Endothelial cell (in vitro differentiated cells): Measurements from ENCODE around the gene POU2F2. TPM values are rescaled to one million over a fixed set of nuclear protein-coding genes. Genes with fewer than 3 reads are reported as not detected.

Experiments used
- DNase-seq: peaks from one replicate; pipeline ENCODE4 v3.0.0; 2021; ENCODE audit warnings: low spot score
- H3K27ac Mint-ChIP-seq: one replicate; pipeline ENCODE4 v1.8.0; 2021; ENCODE audit warnings: mixed read lengths, inconsistent platforms; ENCODE audit not compliant: unreplicated experiment
- H3K27me3 Mint-ChIP-seq: one replicate; pipeline ENCODE4 v1.8.0; 2021; ENCODE audit warnings: mild to moderate bottlenecking, moderate library complexity, mixed read lengths, inconsistent platforms; ENCODE audit not compliant: unreplicated experiment
- H3K36me3 Mint-ChIP-seq: one replicate; pipeline ENCODE4 v1.8.0; 2021; ENCODE audit warnings: mild to moderate bottlenecking, low read depth, mixed read lengths, inconsistent platforms; ENCODE audit not compliant: unreplicated experiment
- H3K4me1 Mint-ChIP-seq: one replicate; pipeline ENCODE4 v1.8.0; 2021; ENCODE audit warnings: mild to moderate bottlenecking, mixed read lengths, inconsistent platforms; ENCODE audit not compliant: unreplicated experiment
- H3K4me3 Mint-ChIP-seq: one replicate; pipeline ENCODE4 v1.8.0; 2021; ENCODE audit warnings: mild to moderate bottlenecking, mixed read lengths, inconsistent platforms; ENCODE audit not compliant: unreplicated experiment
- H3K9me3 Mint-ChIP-seq: one replicate; pipeline ENCODE4 v1.8.0; 2021; ENCODE audit warnings: mixed read lengths, inconsistent platforms; ENCODE audit not compliant: unreplicated experiment
- CTCF ChIP-seq: fragments of 200-600 bp; sonication (generic); IDR thresholded peaks from one replicate; pipeline ENCODE4 v1.5.0; 2021; ENCODE audit warnings: antibody characterized with exemption; ENCODE audit not compliant: unreplicated experiment
- total RNA-seq: library from RNA; stranded (reverse); fragmentation: NEBNext Ultra II Directional; extraction: Animal tissue kit (Norgen Biotek cat#: 25700); gene quantifications from one replicate; pipeline ENCODE4 v1.2.1, GENCODE V29; 2021; ENCODE audit not compliant: unreplicated experiment

POU2F2 gene
- total RNA-seq, 1 donor from 2014 or later: 5.7 TPM

- Mint-ChIP-seq H3K4me1 (peaks cover 19% of the 10 kb centered on the region), H3K27ac (no peak overlapping the region), H3K36me3 (no peaks in the 10 kb centered on the region), H3K4me3 (no peak overlapping the region), H3K9me3 (no peaks in the 10 kb centered on the region), H3K27me3 (peaks cover 27% of the 10 kb centered on the region)
- no peak for DNase-seq
- TF ChIP-seq CTCF: no peak
Measured at GRCh38 chr19:42172261-42172660, 40.0 kb upstream of the POU2F2 start.

DNA sequence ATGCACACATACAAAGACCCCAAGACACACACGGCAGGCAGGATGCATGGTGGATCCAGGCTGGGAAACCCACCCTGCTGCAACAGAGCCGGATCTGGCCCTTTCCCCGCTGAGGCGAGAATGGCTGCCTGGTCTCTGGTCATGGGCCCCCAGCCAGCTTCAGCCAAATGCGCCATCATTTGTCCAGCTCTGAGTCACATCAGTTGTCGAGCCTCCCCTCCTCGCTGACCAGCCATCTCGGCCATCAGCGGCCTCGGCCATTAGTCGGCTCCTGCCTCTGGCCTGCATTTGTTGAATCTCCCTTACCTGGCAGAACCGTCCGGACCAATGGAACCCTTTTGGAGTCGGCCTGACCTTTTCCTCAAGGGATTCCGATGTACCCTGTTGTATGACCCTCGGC lies 38.5 kb upstream of the POU2F2 start:
- Mint-ChIP-seq H3K4me3 (no peak overlapping the region), H3K27me3 (peaks cover 27% of the 10 kb centered on the region), H3K36me3 (no peaks in the 10 kb centered on the region), H3K4me1 (peaks cover 12% of the 10 kb centered on the region), H3K27ac (no peak overlapping the region), H3K9me3 (no peaks in the 10 kb centered on the region)
- no peak for TF ChIP-seq CTCF
- DNase-seq: no peak

- Mint-ChIP-seq H3K27ac (no peak overlapping the region), H3K27me3 (peaks cover 19% of the 10 kb centered on the region), H3K4me1 (peaks cover 3% of the 10 kb centered on the region), H3K4me3 (no peak overlapping the region), H3K9me3 (no peaks in the 10 kb centered on the region), H3K36me3 (no peaks in the 10 kb centered on the region)
- TF ChIP-seq CTCF: no peak
- no peak for DNase-seq
Measured at GRCh38 chr19:42169486-42170413, 37.5 kb upstream of the POU2F2 start.

DNA sequence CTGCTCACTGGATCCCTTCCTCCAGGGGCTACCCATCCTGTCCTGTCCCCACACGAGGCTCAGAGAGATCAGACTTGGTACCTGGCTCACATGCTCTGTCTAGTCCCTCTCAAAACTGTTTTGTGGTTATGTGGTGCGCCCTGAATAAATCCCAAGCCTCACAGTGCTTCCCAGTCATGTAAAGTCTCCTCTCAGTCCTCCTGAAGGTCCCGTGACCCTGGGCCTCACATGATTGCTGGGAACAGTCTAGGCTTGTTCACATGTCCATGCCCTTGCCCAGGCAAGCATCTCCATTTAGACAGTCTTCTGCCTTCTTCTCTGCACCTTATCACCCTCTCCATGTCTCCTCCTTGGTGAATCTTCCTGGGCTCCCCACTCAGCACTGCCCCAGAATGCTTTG lies 36.0 kb upstream of the POU2F2 start:
- H3K4me3 Mint-ChIP-seq: no peak overlapping the region
- H3K27me3 Mint-ChIP-seq: peaks cover 15% of the 10 kb centered on the region
- H3K27ac Mint-ChIP-seq: no peak overlapping the region
- H3K9me3 Mint-ChIP-seq: no peaks in the 10 kb centered on the region
- no peak for TF ChIP-seq CTCF
- H3K36me3 Mint-ChIP-seq: no peaks in the 10 kb centered on the region
- DNase-seq: no peak
- H3K4me1 Mint-ChIP-seq: no peaks in the 10 kb centered on the region

GRCh38 chr19:42166316-42166715 lies 34.1 kb upstream of the POU2F2 start:
- Mint-ChIP-seq H3K4me3 (no peak overlapping the region), H3K36me3 (no peaks in the 10 kb centered on the region), H3K9me3 (no peaks in the 10 kb centered on the region), H3K27me3 (peaks cover 15% of the 10 kb centered on the region), H3K27ac (no peak overlapping the region), H3K4me1 (no peaks in the 10 kb centered on the region)
- DNase-seq: no peak
- TF ChIP-seq CTCF: no peak
